GM19467 (cell line): ENCODE results near the gene MICA.
"Not testable (repeated sequence)": the region's sequence is repeated elsewhere in the genome, so short reads cannot be mapped to it uniquely, and the experiment has no call there.

Experiments
- ATAC-seq: cut with Tn5 transposase; IDR thresholded peaks from one replicate; pipeline ENCODE4 v1.9.1; 2021; ENCODE audit warnings: mild to moderate bottlenecking, moderate library complexity; ENCODE audit not compliant: unreplicated experiment

Gene MICA

GRCh38 chr6:31405996-31406395 lies 2.6 kb downstream of the MICA start:
- ATAC-seq, result no peak

DNA sequence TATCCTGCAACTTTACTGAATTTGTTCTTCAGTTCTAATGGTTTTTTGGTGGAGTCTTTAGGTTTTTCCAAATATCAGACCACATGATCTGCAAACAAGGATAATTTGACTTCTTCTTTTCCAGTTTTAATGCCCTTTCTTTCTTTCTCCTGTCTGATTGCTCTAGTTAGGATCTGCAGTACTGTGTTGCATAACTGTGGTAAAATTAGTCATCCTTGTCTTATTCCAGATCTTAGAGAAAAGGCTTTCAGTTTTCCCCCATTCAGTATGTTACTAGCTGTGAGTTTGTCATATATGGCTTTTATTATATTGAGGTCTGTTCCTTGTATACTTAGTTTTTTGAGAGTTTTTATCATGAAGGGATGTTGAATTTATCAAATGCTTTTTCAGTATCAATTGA lies 4.3 kb downstream of the MICA start:
- ATAC-seq, result no peak

GRCh38 chr6:31412506-31412905 lies 9.1 kb downstream of the MICA start:
- ATAC-seq, result no peak

DNA sequence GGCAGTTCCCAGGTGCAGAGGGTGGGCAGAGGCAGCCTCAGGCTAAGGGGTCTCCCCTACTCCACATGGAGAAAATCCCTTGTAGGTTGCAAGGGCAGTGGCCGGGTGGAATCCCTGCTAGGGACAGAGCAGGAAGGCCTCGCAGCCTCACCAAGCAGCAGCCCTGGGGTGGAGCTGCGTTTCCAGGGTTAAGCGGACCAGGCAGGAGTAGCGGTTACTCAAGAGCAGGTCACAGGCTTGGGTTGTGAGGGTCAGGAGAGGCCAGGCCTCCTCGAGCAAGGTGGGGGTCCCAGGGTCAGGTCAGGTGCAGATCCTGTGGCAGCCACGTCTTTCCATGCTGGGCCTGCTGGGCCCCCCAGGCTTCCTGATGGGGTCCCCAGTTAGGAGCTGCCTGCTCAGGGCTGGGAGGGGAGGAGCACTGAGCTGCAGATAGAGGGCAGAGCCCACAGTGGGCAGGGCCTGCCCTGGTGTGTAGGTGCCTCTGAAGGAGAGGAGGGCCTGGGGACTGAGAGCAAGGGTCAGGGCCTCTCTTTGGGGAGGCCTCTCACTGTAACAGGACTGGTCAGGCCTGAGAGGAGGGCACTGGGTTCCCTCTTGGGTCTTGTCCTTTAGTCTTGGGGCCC lies 10.9 kb downstream of the MICA start:
- not testable (repeated sequence) for ATAC-seq

GRCh38 chr6:31414771-31415265 lies 11.4 kb downstream of the MICA start:
- ATAC-seq, result no peak

GRCh38 chr6:31416394-31417014 lies 13.1 kb downstream of the MICA start:
- ATAC-seq, result no peak

DNA sequence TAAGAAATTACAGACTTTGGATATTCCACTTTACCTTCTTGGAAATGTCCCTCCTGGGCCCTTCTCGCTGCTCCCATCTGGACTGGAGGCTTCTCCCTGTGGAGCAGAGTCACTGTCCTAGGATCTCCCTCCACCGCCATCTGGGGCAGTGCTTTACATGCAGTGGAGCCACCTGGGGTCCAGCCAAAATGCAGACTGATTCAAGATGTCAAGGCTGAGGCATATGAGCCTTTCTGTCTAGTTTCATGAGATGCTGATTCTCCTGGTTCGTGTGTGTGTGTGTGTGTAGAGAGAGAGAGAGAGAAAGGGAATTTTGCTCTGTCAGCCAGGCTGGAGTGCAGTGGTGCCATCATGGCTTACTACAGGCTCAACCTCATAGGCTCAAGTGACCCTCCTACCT lies 14.9 kb downstream of the MICA start:
- ATAC-seq, result no peak

- no peak for ATAC-seq
These were observed 16.4 kb downstream of the MICA start for GRCh38 chr6:31419842-31420241.

DNA sequence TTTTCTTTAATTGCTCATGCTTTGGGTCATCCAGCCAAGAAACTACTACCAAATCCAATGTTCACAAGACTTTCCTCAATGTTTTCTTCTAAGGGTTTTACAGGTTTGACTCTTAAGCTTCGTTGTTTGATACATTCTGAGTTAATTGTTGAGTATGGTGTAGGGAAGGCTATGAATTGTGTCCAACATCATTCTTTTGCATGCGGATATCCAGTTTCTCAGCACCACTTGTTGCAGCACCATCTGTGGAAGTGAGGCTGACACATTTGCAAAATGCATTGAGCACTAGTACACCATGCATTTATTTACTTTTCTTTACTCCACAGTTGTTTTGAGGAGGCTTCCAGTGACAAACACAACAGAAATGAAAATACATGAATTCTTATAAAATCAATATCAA lies 17.2 kb downstream of the MICA start:
- no peak for ATAC-seq

GRCh38 chr6:31422587-31422986 lies 19.2 kb downstream of the MICA start:
- ATAC-seq, result no peak

GRCh38 chr6:31423550-31423949 lies 20.2 kb downstream of the MICA start:
- no peak for ATAC-seq

GRCh38 chr6:31426395-31427354 lies 23.3 kb downstream of the MICA start:
- no peak for ATAC-seq

- no peak for ATAC-seq
These were observed 27.1 kb downstream of the MICA start for GRCh38 chr6:31430449-31430848.

DNA sequence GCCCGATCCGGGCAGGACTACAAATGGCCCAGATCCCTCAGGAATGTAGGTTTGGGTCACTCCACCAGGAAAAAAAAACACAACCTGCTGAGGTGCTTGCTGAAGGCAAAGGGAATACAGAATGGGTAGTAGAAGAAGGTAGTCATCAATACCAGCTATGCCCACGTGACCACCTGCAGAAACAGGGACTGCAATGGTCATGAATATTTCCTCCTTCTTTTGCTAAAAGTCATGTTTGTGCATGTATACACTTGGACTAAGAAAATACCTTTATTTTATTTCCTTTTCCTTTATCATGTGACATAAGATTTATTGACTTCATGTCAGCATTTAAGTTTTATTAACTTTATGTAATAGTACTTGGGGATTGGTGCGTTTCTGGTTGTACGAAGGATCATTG lies 31.7 kb downstream of the MICA start:
- ATAC-seq, result not testable (repeated sequence)

- ATAC-seq, result no peak
These were observed 34.8 kb downstream of the MICA start for GRCh38 chr6:31438222-31438621.

DNA sequence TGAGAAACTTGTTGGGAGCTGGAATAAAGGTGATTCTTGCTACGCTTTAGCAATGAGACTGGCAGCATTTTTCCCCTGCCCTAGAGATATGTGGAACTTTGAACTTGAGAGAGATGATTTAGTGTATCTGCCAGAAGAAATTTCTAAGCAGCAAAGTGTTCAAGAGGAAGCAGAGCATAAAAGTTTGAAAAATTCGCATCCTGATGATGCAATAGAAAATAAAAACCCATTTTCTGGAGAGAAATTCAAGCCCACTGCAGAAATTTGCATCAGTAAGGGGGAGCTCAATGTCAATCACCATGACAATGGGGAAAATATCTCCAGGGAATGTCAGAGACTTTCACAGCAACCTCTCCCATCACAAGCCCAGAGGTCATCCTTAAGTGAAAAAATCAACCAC lies 35.3 kb downstream of the MICA start:
- no peak for ATAC-seq

GRCh38 chr6:31441365-31442267 lies 38.2 kb downstream of the MICA start:
- ATAC-seq, result no peak

GRCh38 chr6:31446481-31446880 lies 43.1 kb downstream of the MICA start:
- no peak for ATAC-seq

DNA sequence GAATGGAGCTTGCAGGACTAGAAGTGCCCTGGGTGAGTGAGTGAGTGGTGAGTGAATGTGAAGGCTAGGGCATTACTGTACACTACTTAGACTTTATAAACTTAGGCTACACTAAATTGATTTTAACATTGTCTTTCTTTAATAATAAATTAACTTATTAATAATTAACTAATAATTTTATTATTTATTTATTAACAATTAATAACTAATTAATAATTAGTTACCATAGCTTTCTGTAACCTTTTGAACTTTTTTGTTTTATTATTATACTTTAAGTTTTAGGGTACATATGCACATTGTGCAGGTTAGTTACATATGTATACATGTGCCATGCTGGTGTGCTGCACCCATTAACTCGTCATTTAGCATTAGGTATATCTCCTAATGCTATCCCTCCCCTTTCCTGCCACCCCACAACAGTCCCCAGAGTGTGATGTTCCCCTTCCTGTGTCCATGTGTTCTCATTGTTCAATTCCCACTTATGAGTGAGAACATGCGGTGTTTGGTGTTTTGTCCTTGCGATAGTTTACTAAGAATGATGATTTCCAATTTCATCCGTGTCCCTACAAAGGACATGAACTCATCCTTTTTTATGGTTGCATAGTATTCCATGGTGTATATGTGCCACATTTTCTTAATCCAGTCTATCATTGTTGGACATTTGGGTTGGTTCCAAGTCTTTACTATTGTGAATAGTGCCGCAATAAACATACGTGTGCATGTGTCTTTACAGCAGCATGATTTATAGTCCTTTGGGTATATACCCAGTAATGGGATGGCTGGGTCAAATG lies 43.8 kb downstream of the MICA start:
- not testable (repeated sequence) for ATAC-seq

DNA sequence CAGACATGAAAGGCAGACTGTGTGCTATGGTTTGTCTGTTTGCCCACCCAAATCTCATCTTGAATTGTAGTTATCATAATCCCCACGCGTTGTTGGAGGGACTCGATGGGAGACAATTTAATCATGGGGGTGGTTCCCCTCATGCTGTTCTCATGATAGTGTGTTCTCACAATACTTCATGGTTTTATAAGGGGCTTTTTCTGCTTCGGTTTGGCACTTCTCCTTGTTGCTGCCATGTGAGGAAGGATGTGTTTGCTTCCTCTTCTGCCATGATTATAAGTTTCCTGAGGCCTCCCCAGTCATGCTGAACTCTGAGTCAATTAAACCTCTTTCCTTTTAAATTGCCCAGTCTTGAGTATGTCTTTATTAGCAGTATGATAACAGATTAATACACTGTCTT lies 47.4 kb downstream of the MICA start:
- ATAC-seq, result no peak
